HL-60 (cell line): ENCODE results near the gene ZNF280D.

Source experiments
- DNase-seq, 2 experiments: peaks; one replicate each; pipeline ENCODE4 v3.0.0-alpha.2; 2010 to 2020; ENCODE audit warnings: low read depth in 1 of 2, low spot score in 1 of 2
- H3K27ac ChIP-seq: fragments of 250-450 bp; sonication (Bioruptor Pico); replicated peaks from 2 replicates; pipeline ENCODE4 v1.5.1; 2020; ENCODE audit warnings: mild to moderate bottlenecking, moderate library complexity
- H3K27me3 ChIP-seq: fragments of 250-450 bp; sonication (Bioruptor Pico); 2 replicates; pipeline ENCODE4 v1.5.1; 2021; ENCODE audit warnings: mild to moderate bottlenecking, moderate library complexity; ENCODE audit not compliant: insufficient read depth, poor library complexity, severe bottlenecking
- H3K4me3 ChIP-seq: replicated peaks from 2 replicates; pipeline ENCODE4 v1.5.1; 2011; ENCODE audit warnings: mild to moderate bottlenecking, control low read depth, low read length; ENCODE audit not compliant: insufficient read depth
- CTCF ChIP-seq: IDR thresholded peaks from one replicate; pipeline ENCODE4 v1.5.1; 2011; ENCODE audit warnings: low read length, control low read depth, inconsistent platforms; ENCODE audit not compliant: insufficient read depth
- GABPA ChIP-seq: IDR thresholded peaks from 2 replicates; pipeline ENCODE4 v1.6.1; 2012; ENCODE audit warnings: low read depth
- POLR2AphosphoS5 ChIP-seq: IDR thresholded peaks from 2 replicates; pipeline ENCODE4 v1.6.1; 2012; ENCODE audit warnings: low read depth
- REST ChIP-seq: IDR thresholded peaks from 2 replicates; pipeline ENCODE4 v1.6.1; 2012; ENCODE audit warnings: low read depth; ENCODE audit not compliant: insufficient replicate concordance
- SPI1 ChIP-seq: IDR thresholded peaks from 2 replicates; pipeline ENCODE4 v1.6.1; 2012; ENCODE audit warnings: low read depth, mild to moderate bottlenecking, borderline replicate concordance

Gene ZNF280D

GRCh38 chr15:56774356-56774755 is 41.0 kb upstream of the ZNF280D start:
- no peak overlapping the region for H3K4me3 ChIP-seq
- no peaks in the 10 kb centered on the region for H3K27me3 ChIP-seq
- peak overlapping the region; percentile 87 for H3K27ac ChIP-seq
- no peak for TF ChIP-seq CTCF
- no peak for TF ChIP-seq REST
- TF ChIP-seq GABPA, result no peak
- peak; percentile 29; the same call in 1 of the 2 replicates for TF ChIP-seq SPI1
- peak; percentile 43; the same call in 1 of the 2 replicates for TF ChIP-seq POLR2AphosphoS5
- peak in 1 of 2 experiments; percentile 79 for DNase-seq

GRCh38 chr15:56772868-56773639 is 39.7 kb upstream of the ZNF280D start:
- TF ChIP-seq REST (no peak), POLR2AphosphoS5 (no peak), GABPA (no peak), SPI1 (no peak; the same call in 1 of the 2 replicates), CTCF (no peak)
- peak overlapping the region; percentile 87 for H3K27ac ChIP-seq
- peak in 1 of 2 experiments; percentile 42 for DNase-seq

GRCh38 chr15:56770173-56770572 is 36.9 kb upstream of the ZNF280D start:
- no peak for TF ChIP-seq CTCF
- TF ChIP-seq SPI1, result no peak
- no peak for TF ChIP-seq REST
- no peak for TF ChIP-seq GABPA
- no peak for TF ChIP-seq POLR2AphosphoS5
- Histone ChIP-seq H3K27me3 (no peaks in the 10 kb centered on the region), H3K27ac (no peak overlapping the region), H3K4me3 (no peak overlapping the region)
- DNase-seq, result no peak

More at GRCh38 chr15:56772868-56773639, 39.7 kb upstream of the ZNF280D start:
- Histone ChIP-seq H3K4me3 (no peak overlapping the region), H3K27me3 (no peaks in the 10 kb centered on the region)
